MG63 (cell line): Measurements from ENCODE around the gene SLC9C2. TPM values are rescaled to one million over a fixed set of nuclear protein-coding genes. Genes with fewer than 3 reads are reported as not detected.

Source experiments
- DNase-seq: peaks from one replicate; pipeline ENCODE4 v3.0.0-alpha.2; 2020
- H3K27me3 ChIP-seq: fragments of 250-450 bp; sonication (Bioruptor Pico); 2 replicates; pipeline ENCODE4 v1.5.1; 2020; ENCODE audit warnings: mild to moderate bottlenecking, moderate library complexity
- H3K36me3 ChIP-seq: fragments of 250-450 bp; sonication (Bioruptor Pico); 2 replicates; pipeline ENCODE4 v1.5.1; 2020; ENCODE audit warnings: mild to moderate bottlenecking, moderate library complexity
- H3K4me3 ChIP-seq: fragments of 250-450 bp; sonication (Bioruptor Pico); 2 replicates; pipeline ENCODE4 v1.5.1; 2020; ENCODE audit warnings: mild to moderate bottlenecking, moderate library complexity
- H3K9me3 ChIP-seq: fragments of 250-450 bp; sonication (Bioruptor Pico); 2 replicates; pipeline ENCODE4 v1.5.1; 2020; ENCODE audit warnings: mild to moderate bottlenecking, moderate library complexity
- total RNA-seq: library from RNA; depleted of rRNA; stranded (reverse); fragments of >200 nt; shearing (Covaris generic); gene quantifications from 2 replicates; pipeline ENCODE4 v1.2.3, GENCODE V29; 2014; ENCODE audit warnings: low replicate concordance; rRNA removed

Gene SLC9C2
- total RNA-seq, 1 experiment from 2014 or later, result not detected

GRCh38 chr1:173459885-173460284 lies 143.0 kb downstream of the SLC9C2 start:
- no peak overlapping the region for H3K4me3 ChIP-seq
- H3K27me3 ChIP-seq, result no peaks in the 10 kb centered on the region
- no peak for DNase-seq
- no peaks in the 10 kb centered on the region; the same call in 1 of the 2 replicates for H3K36me3 ChIP-seq
- peaks cover 9% of the 10 kb centered on the region for H3K9me3 ChIP-seq

DNA sequence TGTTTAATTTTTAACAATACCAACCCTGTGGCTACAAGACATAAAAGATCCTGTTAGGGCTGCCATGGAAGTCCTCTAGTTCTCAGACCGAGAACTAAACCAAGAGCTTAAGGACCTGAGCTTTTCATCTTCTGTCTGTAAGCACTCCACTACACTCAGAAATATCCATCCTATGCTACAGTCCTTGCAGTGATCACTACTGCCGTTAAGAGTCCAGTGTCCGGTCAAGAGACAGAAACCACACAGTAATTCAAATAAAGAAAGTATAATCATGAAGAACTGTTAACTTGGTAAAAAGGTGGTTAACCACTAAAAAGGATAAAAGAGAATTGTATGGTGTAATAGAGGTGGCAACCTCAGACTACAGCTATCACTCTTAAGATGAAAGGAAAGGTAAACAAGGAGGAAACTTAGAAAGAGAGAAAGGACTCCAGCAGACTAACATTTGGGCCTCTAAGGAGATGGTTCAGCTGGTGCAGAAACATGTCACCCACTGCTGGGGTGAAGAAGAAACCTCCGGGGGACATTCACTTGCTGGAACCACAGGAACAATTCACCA lies 147.8 kb downstream of the SLC9C2 start:
- H3K27me3 ChIP-seq, result no peaks in the 10 kb centered on the region
- H3K36me3 ChIP-seq, result no peaks in the 10 kb centered on the region
- no peak for DNase-seq
- no peaks in the 10 kb centered on the region for H3K9me3 ChIP-seq
- no peak overlapping the region for H3K4me3 ChIP-seq

DNA sequence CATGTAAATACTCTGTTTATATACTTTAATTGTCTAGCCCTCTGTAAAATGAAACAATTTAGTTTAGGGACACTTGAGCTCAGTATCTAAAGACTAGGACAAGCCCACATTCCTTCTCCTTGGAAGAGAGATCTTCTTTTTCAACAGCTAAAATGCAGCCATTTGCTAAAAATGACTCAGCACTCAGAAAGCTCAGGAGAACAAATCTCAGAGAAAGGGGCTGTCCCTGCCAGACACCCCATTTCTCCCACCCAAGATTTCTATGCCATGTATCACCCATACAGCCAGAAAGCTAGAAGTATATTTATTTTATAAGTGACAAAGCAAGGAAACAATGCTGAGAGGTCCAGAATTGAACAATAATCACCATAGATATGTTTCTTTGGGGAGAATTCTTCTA lies 148.9 kb downstream of the SLC9C2 start:
- no peak for DNase-seq
- Histone ChIP-seq H3K4me3 (no peak overlapping the region), H3K9me3 (no peaks in the 10 kb centered on the region), H3K36me3 (no peaks in the 10 kb centered on the region), H3K27me3 (no peaks in the 10 kb centered on the region)

- no peak for DNase-seq
- Histone ChIP-seq H3K36me3 (no peaks in the 10 kb centered on the region), H3K27me3 (no peaks in the 10 kb centered on the region), H3K9me3 (no peaks in the 10 kb centered on the region), H3K4me3 (no peak overlapping the region)
Measured at GRCh38 chr1:173451981-173452380, 150.9 kb downstream of the SLC9C2 start.

Other genes with a start within 250 kb of the SLC9C2 start
- 170 and 232 TPM in 2 replicates for gene PRDX6, start 125.7 kb downstream of the SLC9C2 start, total RNA-seq
- not detected in 2 replicates for gene TEX50, start 32.3 kb upstream of the SLC9C2 start, total RNA-seq
- gene ANKRD45, start 66.8 kb upstream of the SLC9C2 start, total RNA-seq, result not detected in 2 replicates
- 5.0 and 43.7 TPM in 2 replicates for gene KLHL20, start 111.9 kb upstream of the SLC9C2 start, total RNA-seq
- 25.8 and 38.4 TPM in 2 replicates for gene DARS2, start 221.6 kb upstream of the SLC9C2 start, total RNA-seq
- gene CENPL, start 221.8 kb upstream of the SLC9C2 start, total RNA-seq, result 35.3 and 148 TPM in 2 replicates